Eye (tissue), 1 donor: ENCODE data around the gene PRCC.
A peak's percentile ranks its signal among the peaks of the same experiment; 100 is the strongest.

ENCODE experiments used
- DNase-seq: peaks from one replicate; pipeline ENCODE4 v3.0.0-alpha.2; 2015

Gene PRCC

DNA sequence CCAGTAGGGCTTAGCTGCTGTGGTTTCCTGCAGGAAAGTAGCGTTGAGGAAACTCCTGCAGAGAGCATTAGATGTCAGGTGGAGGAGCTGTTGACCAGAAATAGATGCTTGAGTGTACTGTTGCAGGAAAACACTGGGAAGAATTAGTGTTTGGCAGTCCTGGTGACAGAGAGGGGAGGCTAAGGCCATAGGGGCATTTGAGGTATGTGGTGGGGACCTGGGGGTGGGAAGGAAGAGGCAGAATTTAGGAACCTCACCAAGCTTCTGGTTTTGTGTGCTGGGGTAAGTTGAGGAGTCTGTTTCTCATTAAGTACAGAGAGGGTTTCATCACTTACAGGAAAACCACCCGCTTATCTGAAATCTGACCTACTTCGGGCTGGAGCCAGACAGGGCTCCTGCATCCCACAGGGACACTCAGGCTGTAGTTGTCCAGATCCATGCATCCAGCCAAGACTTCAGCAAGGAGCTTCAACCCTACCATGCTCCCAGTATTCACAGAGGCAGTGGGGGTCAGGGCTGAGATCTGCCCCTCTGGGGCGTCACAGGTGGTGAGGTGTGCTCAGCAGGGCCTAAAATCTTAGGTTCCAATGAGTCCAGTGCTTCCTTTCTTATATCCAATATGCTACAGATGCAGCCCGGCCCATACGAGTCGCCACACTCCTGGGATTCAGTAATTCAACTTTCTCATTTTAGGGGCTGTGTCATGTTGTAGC lies 34.2 kb downstream of the PRCC start:
- peak; percentile 43 for DNase-seq

DNA sequence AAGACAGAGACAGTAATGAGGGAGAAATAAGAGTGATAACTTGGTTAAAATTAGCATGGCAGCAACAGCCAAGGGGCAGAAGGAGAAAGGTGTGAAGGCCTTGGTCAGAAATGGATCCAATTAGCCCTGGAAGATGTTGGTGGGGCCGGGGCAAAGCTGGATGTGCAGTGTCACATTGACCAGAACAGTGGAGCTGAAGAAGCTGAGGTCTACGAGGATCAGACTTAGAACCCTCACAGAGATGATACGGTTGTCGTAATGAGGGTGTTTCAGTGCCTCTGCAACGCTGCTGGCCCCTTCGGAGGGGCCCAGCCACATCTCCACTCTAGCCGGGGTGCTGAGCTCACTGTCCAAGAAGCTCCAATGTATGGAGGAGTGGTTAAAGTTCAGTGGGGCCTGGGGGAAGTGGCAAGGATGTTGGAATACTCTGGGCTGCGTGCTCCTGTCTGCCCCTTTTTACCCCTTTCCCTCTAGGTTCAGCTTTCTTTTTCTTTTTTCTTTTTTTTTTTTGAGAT lies 35.1 kb downstream of the PRCC start:
- DNase-seq, result no peak

DNA sequence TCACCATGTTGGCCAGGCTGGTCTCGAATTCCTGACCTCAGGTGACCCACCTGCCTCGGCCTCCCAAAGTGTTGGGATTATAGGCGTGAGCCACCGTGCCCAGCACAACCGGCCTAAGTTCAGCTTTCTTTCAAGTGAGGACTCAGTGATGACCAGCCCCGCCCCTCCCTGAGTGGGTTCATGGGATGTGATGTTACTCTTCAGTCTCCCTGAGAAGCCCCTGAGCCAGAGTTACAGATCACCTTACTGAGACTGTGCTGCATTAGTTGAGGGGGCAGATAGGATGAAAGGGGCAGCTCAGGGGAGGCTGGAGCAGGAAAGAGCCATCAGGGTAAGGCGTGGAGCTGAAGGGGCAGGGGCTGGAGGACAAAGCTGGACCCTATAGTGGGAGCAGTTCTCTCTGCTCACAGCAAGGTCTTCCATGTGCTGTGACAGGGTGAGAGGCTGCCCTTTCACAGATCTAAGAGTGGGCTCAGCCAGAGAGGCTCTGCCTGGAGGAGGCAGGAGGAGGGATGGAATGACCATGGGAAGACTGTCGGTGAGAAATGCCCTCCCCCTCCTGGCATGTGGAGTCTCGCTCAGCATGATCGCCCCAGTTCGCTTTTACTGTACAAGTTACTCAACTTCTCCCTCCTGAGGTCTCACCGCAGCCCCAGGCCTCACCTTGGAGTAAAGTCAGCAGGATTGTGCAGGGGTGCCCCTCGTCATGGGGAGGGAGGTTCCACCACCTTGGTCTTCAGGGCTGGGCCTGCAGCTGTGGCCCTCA lies 35.9 kb downstream of the PRCC start:
- no peak for DNase-seq

DNA sequence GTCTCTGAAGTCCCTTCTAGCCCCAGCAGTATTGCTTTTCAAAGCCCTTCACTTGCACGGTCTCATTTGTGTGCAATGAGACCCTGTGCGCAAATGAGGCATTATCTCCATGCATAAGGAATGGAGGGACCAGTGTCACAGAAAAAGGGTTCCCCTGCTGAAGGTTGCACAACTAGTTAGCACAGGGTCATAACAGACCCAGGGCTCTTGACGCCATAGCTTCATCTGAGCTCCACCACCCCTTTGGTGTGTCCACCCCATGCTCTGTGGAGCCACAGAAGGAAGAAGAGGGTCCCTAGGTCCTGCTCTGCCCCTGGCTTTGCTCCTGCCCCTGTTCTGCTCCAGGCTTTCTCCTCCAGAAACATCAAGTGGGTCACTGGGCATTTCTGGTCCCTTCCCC lies 36.7 kb downstream of the PRCC start:
- peak; percentile 11 for DNase-seq

DNA sequence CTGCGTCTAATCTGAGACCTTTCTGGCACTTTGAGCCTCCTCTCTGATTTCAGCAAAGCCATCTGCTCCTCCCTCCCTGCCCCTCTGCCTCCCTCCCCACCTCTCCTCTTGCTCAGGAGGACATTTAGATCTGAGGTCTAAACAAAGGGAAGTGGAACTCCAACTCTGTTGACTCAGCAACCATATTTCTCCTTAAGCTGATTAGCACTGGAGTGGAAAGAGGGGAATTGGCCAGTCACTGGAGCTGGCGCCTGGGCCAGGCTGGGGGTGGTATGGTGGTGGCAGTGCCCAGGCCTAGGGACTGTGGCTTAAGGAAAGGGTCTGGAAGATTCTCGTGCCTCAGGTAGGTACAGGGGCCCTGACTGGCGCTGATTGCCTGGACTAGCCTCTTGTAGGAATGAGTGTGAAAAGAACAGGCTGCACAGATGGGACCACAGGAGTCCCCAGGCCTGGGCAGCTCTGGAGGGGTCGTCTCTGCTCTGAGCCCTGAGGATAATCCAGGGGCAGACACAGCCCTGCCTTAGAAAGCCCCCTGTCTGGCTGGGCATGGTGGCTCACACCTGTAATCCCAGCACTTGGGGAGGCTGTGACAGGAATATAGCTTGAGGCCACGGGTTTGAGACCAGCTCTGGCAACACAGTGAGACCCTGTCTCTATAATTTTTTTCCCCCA lies 37.4 kb downstream of the PRCC start:
- DNase-seq, result peak; percentile 81

DNA sequence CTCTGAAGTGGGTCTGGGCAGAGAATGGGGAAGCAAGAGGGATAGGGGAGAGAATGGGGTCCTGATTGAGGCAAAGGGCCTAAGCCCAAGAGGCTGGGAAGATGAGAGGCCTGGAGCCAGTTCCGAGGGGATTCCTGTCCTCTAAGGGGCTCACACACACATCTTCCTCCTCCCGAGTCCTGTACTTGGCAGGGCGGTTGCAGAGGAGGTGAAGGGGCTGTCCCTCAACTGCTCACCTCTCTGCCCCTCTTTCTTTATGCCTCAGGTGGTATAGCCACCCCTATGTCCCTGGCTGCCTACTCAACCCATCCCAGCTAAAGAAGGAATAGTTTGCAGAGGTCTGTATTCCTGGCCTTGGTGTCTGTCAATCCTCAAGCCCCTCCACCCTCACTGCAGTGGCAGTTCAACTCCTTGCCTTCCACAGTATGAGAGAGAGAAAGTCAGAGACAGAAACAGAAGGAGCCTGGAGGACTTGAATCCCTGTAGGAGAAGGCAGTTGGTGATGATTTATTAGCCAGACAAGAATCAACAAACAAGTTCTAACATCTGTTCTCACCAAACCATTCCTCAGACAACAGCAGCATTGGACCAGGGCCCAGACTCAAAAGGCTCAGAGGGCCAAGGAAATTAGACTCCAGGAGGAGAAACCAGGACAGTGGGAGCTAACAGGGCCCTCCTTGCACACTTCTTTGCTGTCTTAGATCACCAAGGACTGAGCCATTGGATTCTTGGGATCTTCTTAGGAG lies 38.6 kb downstream of the PRCC start:
- peak; percentile 34 for DNase-seq

DNA sequence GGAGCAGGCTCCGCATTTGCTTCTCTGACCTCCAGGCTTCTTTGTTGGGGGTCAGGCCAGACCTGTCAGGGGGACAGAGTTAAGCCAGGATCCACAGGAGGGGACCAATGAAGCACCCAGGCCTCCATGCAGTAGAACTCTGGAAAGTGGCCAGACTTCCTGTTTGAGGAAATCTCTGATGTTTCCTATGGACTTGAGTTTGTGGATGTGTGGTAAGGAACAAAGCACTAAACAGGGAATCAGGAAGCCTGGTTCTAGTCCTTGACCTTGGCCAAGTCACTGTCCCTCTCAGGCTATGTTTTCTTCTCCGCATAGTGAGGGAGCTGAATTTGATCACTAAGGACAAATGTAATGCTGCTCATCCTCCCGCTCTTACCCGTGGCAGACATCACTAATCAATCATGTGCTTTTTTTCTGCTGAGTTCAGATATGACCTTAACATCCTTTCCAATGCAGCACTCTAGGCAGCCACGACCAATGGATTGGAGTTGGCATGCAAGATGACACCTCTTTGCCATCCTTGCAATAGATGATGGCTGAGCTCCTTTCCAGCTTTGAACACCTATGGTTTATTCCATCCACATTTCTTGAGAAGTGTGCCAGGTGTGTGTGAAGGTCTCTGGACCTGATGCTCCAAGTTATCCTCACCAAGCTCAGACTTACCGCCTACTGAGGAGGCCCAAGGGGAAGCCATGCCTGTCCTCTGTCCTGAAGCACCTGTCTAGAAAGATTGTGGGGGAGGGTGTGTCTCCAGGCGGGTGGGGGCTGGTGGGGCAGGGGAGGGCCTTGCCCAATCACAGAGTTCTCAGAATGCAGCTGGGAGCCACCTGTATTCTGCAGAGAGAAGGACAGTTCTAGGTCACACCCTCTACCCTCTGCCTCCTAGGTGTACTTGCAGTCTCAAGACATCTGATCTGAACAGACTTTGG lies 39.4 kb downstream of the PRCC start:
- no peak for DNase-seq

DNA sequence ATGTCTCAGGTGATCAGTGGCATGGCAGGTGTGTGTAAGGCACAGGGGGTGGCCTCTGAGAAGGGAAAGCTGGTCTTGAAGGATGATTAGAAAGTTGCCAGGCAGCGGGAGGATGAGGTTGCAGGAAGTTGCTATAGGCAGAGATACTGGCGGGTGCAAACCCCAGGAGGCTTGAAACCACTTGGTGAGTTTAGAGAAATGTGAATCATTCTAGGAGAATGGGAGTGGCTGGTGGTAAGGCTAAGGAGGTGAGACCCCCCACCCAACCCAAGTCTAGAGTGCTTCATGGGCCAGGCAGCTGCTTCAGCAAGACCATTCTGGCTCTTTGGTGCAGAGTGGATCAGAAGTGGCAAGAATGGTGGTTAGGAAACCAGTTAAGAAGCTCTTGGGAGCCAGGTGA lies 40.3 kb downstream of the PRCC start:
- no peak for DNase-seq

DNA sequence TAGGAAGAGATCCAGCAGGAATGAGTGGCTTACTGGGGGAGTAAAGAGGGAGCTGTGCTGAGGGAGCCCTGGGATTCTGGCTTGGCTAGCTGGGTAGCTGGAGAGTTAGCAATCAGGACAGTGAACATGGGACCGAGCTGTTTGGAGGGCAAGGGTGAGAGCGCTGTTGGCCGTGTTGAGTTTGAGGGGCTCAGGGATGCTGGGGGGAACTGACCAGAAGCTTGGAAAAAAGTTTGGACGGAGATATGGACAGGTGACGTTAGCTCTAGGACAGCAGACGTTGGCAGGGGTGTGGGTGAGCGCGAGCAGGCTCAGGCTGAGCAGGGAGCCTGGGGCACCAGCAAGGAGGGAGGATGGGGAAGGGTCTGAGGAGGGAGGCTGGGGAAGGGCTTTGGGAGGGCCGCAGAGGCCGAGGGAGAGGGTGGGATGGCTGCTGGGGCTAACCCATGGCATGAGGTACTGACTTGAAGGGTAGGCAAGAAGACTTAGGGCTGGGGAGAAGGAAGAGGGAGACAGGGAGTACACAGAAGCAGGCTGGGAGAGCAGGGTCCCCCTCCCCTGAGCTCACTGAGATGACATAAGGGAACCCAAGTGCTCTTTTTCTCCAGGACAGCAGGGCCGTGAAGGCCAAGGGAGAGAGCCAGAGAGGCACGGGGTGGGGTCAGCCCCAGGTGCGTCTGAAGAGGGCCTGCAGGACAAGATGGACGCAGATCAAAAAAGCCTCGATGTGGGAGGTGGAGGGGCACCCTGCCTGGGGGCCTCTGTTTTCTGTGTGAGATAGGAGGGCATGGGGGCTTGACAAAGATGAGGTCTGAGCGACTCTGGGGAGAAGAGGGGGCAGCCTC lies 41.1 kb downstream of the PRCC start:
- no peak for DNase-seq

DNA sequence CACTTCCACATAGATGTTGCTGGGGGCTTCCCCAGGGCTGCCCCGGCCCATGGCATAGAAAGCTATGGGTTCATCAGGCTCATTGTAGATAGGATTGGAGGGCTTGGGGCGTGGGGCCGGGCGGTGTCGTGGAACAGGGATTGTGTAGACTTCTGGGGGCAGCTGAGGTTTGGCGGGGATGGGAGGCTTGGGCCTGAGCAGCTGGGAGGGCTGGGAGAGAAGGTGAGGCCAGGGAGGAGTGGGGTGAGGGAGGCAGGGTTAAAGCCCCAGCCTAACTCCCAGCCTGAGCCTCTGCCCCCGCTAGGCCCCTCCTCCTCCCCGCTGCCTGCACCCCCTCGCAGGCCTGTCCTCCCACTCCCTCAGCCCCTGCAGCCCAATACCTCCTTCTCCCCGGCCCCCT lies 41.9 kb downstream of the PRCC start:
- no peak for DNase-seq

DNA sequence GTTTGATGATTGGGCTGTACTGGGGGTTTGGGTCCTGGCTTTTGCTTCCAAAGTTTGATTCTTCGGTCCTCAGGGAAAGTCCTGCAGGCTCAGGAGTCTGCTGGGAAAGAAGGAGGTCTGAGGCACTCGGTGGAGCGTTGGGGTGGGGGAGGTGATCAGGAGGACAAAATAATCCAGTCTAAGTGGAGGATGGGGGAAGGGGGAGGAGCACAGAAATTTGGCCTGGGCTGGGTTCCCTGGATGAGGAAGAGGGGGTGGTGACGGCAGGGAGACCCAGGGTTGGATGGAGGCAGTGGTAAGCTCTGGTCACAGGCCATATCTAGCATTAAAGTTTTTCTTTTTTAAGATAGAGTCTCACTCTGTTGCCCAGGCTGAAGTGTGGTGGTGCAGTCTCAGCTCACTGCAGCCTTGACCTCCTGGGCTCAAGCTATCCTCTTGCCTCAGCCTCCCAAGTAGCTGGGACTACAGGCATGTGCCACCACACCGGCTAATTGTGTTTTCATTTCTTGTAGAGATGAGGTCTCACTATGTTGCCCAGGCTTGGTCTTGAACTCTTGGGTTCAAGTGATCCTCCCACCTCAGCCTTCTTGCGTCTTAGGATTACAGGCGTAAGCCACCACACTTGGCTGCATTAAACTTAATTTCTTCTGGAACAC lies 42.5 kb downstream of the PRCC start:
- DNase-seq, result no peak

DNA sequence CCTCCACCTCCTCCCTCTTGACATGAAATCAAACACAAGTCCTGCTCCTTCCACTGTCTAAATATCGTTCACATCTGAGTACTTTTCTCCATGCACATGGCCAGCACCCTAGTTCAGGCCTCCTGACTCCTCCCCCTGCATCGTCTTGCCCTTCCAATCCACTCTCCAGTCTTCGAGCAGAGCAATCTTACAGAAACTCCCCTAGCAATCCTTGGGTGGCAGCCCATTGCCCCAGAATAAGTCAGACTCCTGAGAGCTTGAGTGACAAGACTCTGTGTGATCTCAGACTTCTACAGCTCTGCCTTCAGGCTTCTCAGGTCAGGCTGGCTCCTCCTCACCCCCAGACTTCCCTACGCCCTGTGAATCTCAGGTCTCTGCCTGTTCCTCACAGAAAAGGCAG lies 43.8 kb downstream of the PRCC start:
- DNase-seq, result no peak

DNA sequence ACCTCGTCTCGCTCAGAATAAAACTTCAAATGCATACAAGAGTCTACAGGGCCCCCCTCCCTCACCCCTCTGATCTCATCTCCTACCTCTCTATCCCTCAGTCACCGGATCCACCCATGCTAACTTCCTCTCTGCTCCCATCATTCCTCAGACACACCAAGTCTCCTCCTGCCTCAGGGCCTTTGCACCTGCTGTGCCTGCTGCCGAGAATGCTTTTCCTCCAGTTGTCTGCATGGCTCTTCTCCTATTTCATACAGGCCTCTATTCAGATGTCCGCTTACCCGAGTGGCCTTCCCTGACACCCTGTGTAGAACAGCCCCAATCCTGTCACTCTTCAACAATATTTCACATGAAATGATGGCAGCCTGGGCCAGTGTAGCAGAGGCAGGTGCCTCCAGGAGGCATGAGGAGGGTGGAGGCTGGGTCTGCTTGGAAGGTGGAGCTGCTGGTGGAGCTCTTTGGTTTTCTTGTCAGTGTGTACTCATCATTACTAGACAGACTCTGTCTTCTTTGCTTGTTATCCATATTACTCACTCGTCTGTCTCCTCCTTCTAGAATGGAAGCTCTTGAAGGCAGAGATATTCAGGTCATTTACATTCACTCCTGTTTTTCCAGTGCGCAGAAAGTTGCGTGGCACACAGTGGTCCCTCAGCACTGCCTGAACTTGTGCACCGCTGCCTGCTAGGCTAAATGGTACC lies 45.1 kb downstream of the PRCC start:
- no peak for DNase-seq

DNA sequence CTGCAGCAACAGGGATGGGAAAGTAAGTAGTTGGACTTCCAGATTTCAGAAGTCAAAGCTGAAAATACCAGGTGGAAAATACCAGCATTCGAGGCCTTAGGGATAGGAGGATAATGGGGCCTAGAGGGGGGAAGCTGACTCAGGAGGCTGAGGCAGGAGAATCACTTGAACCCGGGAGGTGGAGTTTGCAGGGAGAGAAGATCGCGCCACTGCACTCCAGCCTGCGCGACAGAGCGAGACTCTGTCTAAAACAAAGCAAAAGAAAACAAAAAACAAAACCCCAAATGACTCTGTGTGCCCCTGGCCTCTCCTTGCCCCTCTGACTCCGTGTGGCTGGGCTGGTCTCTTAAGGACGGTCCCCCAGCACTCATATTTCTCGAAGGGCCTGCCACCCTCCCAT lies 46.0 kb downstream of the PRCC start:
- DNase-seq, result no peak

DNA sequence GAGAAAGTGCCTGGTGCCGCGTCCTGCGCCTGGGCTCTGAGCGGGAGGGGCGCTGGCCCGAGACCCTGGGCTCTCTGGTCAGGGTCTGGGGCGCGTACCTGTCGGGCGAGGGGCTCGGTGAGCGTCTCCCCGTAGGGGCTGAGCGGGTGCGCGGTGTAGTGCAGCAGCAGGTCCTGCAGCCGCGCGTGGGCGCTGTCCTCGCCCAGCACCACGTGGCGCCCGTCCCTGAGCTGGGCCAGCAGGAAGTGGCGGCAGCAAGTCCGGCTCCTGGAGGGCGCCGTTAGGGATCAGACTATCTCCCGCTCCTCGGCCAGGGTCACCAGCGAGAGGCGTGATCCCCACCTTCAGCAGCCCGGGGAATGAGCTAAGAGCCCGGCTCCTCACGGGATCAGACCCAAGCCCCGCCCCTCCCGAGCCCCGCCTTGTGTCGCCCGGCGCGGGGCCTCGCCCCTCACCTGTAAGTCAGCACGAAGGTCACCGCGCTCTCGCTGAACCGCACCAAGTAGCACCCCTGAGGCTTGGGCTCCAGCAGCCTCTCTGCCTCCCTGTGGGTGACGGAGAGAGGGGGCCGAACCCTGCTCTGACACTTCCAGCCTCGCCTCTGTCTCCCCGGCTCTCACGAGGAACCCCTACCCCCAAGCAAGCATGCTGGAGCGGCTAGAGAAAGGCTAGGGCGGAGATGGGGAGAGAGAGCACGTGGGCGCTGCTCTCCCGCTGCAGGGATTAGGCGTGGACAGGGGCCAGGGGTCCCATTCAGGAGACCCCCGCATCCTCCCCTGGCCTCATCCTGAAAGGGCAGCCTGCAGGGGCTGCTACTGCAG lies 46.6 kb downstream of the PRCC start:
- peak; percentile 79 for DNase-seq

DNA sequence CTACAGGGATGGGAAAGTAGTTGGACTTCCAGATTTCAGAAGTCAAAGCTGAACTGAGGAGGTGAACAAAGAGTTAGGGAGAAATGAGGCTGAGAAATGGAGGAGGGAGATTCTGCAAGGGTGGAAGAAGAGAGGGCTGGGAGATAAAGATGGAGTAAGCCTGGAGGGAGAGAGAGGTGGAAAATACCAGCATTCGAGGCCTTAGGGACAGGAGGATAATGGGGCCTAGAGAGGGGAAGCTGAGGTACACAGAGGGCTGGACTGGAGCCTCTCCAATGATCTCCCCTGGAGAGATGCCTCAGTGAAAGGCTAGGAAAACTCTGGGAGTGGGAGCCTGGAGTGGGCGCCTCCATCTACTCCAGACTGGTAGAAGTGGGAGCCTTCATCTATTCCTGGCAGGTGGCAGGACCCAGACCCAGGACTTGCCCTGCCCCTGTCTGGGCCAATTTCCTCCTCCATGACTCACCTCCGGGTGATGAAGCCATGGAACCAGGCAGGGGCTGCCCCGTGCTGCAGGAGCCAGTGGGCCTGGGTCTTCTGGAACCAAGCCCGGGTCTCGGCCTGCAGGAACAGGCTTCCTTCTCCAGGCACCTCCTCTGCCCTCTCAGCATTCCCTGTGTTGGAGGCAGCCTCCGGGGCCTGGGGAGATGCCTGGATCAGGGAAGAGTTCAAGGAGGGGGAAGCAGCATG lies 47.4 kb downstream of the PRCC start:
- DNase-seq, result no peak

DNA sequence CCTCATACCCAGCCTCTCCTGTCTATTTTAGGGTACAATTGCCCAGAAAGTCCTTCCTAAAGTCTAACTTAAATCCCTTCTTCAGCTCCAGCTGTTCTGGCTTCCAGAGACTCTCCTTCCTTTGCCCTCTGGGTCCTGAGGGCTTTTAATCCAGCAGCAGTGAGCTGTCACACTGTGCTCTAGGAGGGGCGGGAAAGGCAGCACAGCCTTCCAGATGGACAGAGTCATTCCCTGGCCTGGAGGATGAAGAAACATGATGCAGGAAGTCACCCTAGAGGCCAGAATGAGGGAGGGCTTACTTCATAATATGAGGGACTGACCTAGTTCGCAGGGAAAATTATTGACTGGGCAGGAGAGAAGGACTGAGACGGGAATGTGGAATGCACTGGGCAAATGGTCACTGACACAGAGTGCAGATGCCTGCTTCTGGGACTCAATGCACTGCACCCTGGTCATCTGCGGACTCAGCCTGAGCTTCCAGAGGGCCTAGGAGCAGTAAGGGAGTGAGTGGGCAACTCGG lies 48.0 kb downstream of the PRCC start:
- DNase-seq, result peak; percentile 85

DNA sequence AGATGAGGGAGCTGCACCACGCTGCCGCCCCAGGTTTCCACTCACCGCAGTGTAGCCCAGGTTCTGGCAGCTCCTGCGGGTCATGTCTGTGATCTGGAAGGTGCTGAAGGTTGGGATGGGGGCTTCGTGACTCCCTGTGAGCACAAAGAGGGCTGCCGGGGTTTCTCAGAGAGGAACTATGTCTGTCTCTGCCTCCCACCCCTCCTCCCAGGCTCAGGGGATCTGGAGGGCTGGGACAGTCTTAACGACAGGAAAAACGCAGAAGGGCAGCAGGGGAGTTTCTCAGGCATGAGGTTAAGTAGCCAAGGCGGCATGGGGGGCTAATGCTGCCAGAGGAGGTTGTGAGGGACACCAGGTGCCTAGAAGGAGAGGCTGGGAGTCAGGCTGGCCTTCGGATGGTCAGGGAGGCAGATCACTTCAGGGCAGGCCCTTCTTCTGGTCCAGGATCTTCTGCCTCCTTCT lies 48.7 kb downstream of the PRCC start:
- no peak for DNase-seq
